HG02571 (cell line): ENCODE results near the gene INHBB.
"Not testable (repeated sequence)": the region's sequence is repeated elsewhere in the genome, so short reads cannot be mapped to it uniquely, and the experiment has no call there.

Source experiments
- ATAC-seq: cut with Tn5 transposase; IDR thresholded peaks from one replicate; pipeline ENCODE4 v1.9.1; 2021; ENCODE audit warnings: mild to moderate bottlenecking, moderate library complexity; ENCODE audit not compliant: unreplicated experiment

The INHBB gene

GRCh38 chr2:120346026-120346666, at the start of gene INHBB:
INHBB (plus strand) TSS chr2:120346136; CDS start chr2:120346189, 53 bp downstream.
- no peak for ATAC-seq

GRCh38 chr2:120298173-120298835, 47.6 kb upstream of the INHBB start:
- no peak for ATAC-seq

- no peak for ATAC-seq
Measured at GRCh38 chr2:120299004-120299403, 46.9 kb upstream of the INHBB start.

- ATAC-seq, result no peak
Measured at GRCh38 chr2:120299561-120299960, 46.4 kb upstream of the INHBB start.

GRCh38 chr2:120300385-120300784, 45.6 kb upstream of the INHBB start:
- ATAC-seq, result no peak

GRCh38 chr2:120301284-120301683, 44.7 kb upstream of the INHBB start:
- ATAC-seq, result no peak

- no peak for ATAC-seq
Measured at GRCh38 chr2:120302301-120302700, 43.6 kb upstream of the INHBB start.

- ATAC-seq, result no peak
Measured at GRCh38 chr2:120303177-120303576, 42.8 kb upstream of the INHBB start.

GRCh38 chr2:120305296-120305695, 40.6 kb upstream of the INHBB start:
- no peak for ATAC-seq

GRCh38 chr2:120305937-120306490, 39.9 kb upstream of the INHBB start:
- ATAC-seq, result no peak

GRCh38 chr2:120307482-120307881, 38.5 kb upstream of the INHBB start:
- no peak for ATAC-seq

- ATAC-seq, result no peak
Measured at GRCh38 chr2:120308038-120308910, 37.7 kb upstream of the INHBB start.

GRCh38 chr2:120310136-120310535, 35.8 kb upstream of the INHBB start:
- peak; percentile 45 for ATAC-seq

GRCh38 chr2:120310841-120311240, 35.1 kb upstream of the INHBB start:
- ATAC-seq, result not testable (repeated sequence)

GRCh38 chr2:120312076-120312475, 33.9 kb upstream of the INHBB start:
- ATAC-seq, result no peak

- ATAC-seq, result peak; percentile 47
Measured at GRCh38 chr2:120312860-120313694, 32.9 kb upstream of the INHBB start.

- ATAC-seq, result no peak
Measured at GRCh38 chr2:120313695-120314615, 32.0 kb upstream of the INHBB start.

GRCh38 chr2:120314690-120315366, 31.1 kb upstream of the INHBB start:
- no peak for ATAC-seq
